ENCODE results near the gene ENOSF1.

ENOSF1 gene

DNA sequence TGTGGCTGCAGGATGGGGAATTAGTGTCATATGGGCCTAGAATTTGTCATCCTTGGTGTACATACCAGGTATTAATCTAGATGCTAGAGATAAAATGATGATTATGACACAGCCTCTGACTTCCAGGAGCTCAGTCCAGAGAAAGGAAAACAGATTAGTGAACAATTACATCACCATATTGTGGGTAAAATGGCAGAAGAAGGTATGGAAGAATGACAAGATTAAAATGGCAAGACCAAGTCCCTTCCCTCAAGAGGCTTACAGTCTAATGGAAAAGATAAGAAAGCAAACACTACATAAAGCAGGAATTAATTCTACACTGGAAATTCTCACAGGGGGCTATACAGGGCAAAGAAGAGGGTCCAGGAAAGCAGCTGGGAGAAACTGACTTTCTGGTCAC lies 80.9 kb downstream of the ENOSF1 start:
- DNase-seq (ENCODE audit: extremely low read depth, low read depth), result no peak
- H3K4me3 ChIP-seq (replicated peaks; ENCODE audit: low read depth, low read length), result no peak overlapping the region

DNA sequence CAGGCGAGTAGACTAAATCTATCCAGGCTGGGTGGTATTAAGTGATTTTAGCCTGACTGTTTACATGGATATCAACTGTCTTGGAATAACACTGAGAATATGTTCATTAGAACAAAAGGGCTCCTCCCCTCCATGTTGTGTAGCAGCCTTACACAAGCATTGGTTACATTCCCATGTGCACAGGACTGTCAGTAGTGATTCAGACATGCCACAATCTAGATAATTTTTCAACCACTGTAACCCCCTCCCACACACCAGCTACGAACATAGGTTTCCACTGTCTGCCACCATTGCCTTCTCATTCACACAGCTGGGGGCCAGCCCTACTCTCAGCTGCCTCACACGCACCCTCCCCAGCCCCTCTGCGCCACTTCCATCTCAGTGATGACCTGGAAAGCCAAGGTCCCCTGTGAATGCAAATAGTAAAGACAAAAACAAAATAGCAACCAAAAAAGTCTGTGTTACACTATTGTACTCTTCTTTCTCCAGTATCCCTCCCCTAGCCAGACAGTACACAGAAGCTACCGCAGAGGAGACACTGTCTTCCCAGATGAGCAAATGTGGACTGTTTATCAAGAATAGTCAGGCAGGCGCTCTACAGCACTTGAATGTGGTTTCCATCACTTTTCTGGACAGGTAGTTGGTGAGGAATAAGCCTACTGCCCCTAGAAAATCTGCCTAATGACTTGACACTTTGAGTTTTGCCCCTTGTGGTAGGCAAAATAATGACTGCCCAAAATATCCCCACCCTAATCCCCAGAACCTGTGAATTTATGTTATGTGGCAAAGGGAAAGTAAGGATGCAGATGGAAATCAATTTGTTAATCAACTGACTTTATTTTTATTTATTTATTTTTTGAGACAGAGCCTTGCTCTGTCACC lies 82.9 kb downstream of the ENOSF1 start:
- DNase-seq (ENCODE audit: extremely low read depth, low read depth), result no peak
- TF ChIP-seq, protein P1, sequence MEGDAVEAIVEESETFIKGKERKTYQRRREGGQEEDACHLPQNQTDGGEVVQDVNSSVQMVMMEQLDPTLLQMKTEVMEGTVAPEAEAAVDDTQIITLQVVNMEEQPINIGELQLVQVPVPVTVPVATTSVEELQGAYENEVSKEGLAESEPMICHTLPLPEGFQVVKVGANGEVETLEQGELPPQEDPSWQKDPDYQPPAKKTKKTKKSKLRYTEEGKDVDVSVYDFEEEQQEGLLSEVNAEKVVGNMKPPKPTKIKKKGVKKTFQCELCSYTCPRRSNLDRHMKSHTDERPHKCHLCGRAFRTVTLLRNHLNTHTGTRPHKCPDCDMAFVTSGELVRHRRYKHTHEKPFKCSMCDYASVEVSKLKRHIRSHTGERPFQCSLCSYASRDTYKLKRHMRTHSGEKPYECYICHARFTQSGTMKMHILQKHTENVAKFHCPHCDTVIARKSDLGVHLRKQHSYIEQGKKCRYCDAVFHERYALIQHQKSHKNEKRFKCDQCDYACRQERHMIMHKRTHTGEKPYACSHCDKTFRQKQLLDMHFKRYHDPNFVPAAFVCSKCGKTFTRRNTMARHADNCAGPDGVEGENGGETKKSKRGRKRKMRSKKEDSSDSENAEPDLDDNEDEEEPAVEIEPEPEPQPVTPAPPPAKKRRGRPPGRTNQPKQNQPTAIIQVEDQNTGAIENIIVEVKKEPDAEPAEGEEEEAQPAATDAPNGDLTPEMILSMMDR (IDR thresholded peaks at IDR 0.05; ENCODE audit: low read depth, low read length, missing control alignments), result peak; percentile 5
- no peak overlapping the region for H3K4me3 ChIP-seq (replicated peaks; ENCODE audit: low read depth, low read length)

More for the DNA sequence above, 80.9 kb downstream of the ENOSF1 start:
- TF ChIP-seq, protein P1 (IDR thresholded peaks at IDR 0.05; ENCODE audit: low read depth, low read length, missing control alignments), result no peak

DNA sequence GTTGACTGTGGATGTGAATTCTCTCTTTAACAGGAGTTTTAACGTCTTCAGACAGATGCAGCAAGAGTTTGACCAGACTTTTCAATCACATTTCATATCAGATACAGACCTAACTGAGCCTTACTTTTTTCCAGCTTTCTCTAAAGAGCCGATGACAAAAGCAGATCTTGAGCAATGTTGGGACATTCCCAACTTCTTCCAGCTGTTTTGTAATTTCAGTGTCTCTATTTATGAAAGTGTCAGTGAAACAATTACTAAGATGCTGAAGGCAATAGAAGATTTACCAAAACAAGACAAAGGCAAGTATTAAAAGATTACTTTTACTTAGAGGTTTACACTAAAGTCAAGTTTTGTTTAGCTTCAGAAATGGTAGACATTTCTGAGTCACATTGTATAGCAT lies 85.2 kb downstream of the ENOSF1 start:
- H3K4me3 ChIP-seq (replicated peaks; ENCODE audit: low read depth, low read length), result no peak overlapping the region
- TF ChIP-seq, protein P1 (IDR thresholded peaks at IDR 0.05; ENCODE audit: low read depth, low read length, missing control alignments), result no peak
- no peak for DNase-seq (ENCODE audit: extremely low read depth, low read depth)

- TF ChIP-seq, protein P1 (IDR thresholded peaks at IDR 0.05; ENCODE audit: low read depth, low read length, missing control alignments), result peak; percentile 76
- peak; percentile 40 for DNase-seq (ENCODE audit: extremely low read depth, low read depth)
- H3K4me3 ChIP-seq (replicated peaks; ENCODE audit: low read depth, low read length), result no peak overlapping the region
Observed at GRCh38 chr18:623761-624620, 88.4 kb downstream of the ENOSF1 start.

- TF ChIP-seq, protein P1 (IDR thresholded peaks at IDR 0.05; ENCODE audit: low read depth, low read length, missing control alignments), result no peak
- no peak for DNase-seq (ENCODE audit: extremely low read depth, low read depth)
- no peak overlapping the region for H3K4me3 ChIP-seq (replicated peaks; ENCODE audit: low read depth, low read length)
Observed at GRCh38 chr18:622289-622688, 90.1 kb downstream of the ENOSF1 start.

DNA sequence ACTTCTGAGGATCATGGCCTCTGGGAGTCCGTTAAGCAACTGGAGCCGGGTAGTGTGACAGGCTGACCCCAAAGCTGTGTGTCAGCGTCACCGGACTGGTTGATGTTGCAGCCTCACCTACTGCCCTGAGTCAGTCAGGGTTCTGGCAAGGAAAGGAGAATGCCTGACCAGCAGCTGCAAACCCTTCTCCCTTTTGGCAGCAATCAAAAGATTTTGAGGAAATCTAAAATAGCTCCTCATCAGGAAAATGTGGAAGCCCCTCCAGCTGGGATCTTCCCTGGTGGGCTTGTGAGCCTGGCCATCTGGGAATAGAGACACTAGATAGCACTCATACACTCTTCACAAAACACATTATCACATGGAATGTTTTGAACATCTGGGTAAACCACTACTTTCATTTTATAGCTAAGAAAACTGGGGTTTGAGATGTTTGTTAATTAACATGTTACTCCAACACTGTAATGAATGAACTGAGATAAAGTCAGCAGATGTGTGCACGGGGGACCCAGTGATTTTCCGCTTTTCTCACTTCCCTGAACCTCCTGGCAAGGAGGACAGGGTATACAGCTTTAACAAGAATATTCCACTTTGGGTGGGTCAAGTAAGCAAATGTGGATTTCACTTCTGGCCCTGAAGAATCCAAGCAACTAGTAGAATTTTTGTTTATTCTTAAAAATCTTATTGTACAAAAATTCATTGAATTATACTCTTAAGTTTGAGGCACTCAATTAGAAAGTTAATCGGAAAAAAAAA lies 91.0 kb downstream of the ENOSF1 start:
- no peak overlapping the region for H3K4me3 ChIP-seq (replicated peaks; ENCODE audit: low read depth, low read length)
- peak; percentile 26 for DNase-seq (ENCODE audit: extremely low read depth, low read depth)
- TF ChIP-seq, protein P1 (IDR thresholded peaks at IDR 0.05; ENCODE audit: low read depth, low read length, missing control alignments), result no peak
